HepG2 (cell line): ENCODE data around the gene EBF4. TPM values are rescaled to one million over a fixed set of nuclear protein-coding genes. Genes with fewer than 3 reads are reported as not detected.

Experiments
- DNMT1 ChIP-seq: sonication (generic); formaldehyde crosslinking; IDR thresholded peaks from 2 replicates; pipeline ENCODE4 v1.5.1; 2020; ENCODE audit warnings: mild to moderate bottlenecking, missing genetic modification reagents
- EP300 ChIP-seq, 3 experiments: sonication (generic) in 1 of 3; formaldehyde crosslinking in 1 of 3; IDR thresholded peaks; 2 replicates each; pipeline versions ENCODE4 v1.5.1 to v1.6.1; 2011 to 2020; ENCODE audit warnings: low read depth in 2 of 3, low read length in 2 of 3, borderline replicate concordance in 1 of 3, improper control_type of control experiment in 1 of 3, mild to moderate bottlenecking in 1 of 3, missing genetic modification reagents in 1 of 3, moderate library complexity in 1 of 3
- GATAD2A ChIP-seq: IDR thresholded peaks from 2 replicates; pipeline ENCODE4 v1.6.1; 2016
- HNRNPL ChIP-seq: fragments of 200-400 bp; formaldehyde crosslinking; IDR thresholded peaks from 2 replicates; pipeline ENCODE4 v1.6.1; 2017; ENCODE audit warnings: mild to moderate bottlenecking, low read depth, low read length
- IKZF4 ChIP-seq: sonication (generic); formaldehyde crosslinking; IDR thresholded peaks from 2 replicates; pipeline ENCODE4 v1.5.1; 2020; ENCODE audit warnings: borderline replicate concordance, mild to moderate bottlenecking, low read depth, missing genetic modification reagents; ENCODE audit errors: not compliant biosample characterization
- ONECUT2 ChIP-seq: sonication (generic); formaldehyde crosslinking; IDR thresholded peaks from 2 replicates; pipeline ENCODE4 v1.4.0; 2020; ENCODE audit warnings: missing genetic modification reagents
- PRPF4 ChIP-seq: fragments of 200-400 bp; formaldehyde crosslinking; IDR thresholded peaks from 2 replicates; pipeline ENCODE4 v1.6.1; 2016; ENCODE audit warnings: low read length, low read depth; ENCODE audit not compliant: poor library complexity, severe bottlenecking
- SIX4 ChIP-seq: sonication (generic); formaldehyde crosslinking; IDR thresholded peaks from 2 replicates; pipeline ENCODE4 v1.4.0; 2020; ENCODE audit warnings: missing genetic modification reagents
- TCF7L2 ChIP-seq: IDR thresholded peaks from 2 replicates; pipeline ENCODE4 v1.6.1; 2011; ENCODE audit warnings: mild to moderate bottlenecking, low read depth, low read length, moderate library complexity
- XRCC5 ChIP-seq: fragments of 200-400 bp; formaldehyde crosslinking; optimal IDR thresholded peaks from 2 replicates; pipeline ENCODE3; 2017; ENCODE audit warnings: mild to moderate bottlenecking, low read length
- ZNF333 ChIP-seq: sonication (generic); formaldehyde crosslinking; IDR thresholded peaks from 2 replicates; pipeline ENCODE4 v1.4.0; 2020; ENCODE audit warnings: mild to moderate bottlenecking, missing genetic modification reagents, borderline replicate concordance
- polyA plus RNA-seq, 8 experiments: library from polyadenylated mRNA; depleted of rRNA in 3 of 8; stranded (reverse) in 7 of 8; unstranded in 1 of 8; fragments of >200 nt; fragmentation: Illumina TruSeq in 4 of 8; extraction: Trizol in 4 of 8; gene quantifications; 2 replicates each; pipeline versions ENCODE4 v1.2.1 to v1.2.3, GENCODE V29; 2011 to 2016; ENCODE audit warnings: low read depth in 4 of 8, missing spikeins in 1 of 8, mixed read lengths in 1 of 8; ENCODE audit not compliant: insufficient read depth in 1 of 8
- total RNA-seq, 5 experiments: library from RNA; depleted of rRNA; stranded (reverse); fragments of >200 nt; fragmentation: Illumina TruSeq; extraction: Trizol; gene quantifications; 2 replicates each; pipeline ENCODE4 v1.2.3, GENCODE V29; 2016; ENCODE audit warnings: low read depth in 1 of 5
- TF ChIP-seq, protein P1 (sequence below): sonication (generic); formaldehyde crosslinking; IDR thresholded peaks from 2 replicates; pipeline ENCODE4 v1.5.0; 2020; ENCODE audit warnings: mild to moderate bottlenecking, missing genetic modification reagents
- TF ChIP-seq, protein P2 (sequence below): sonication (generic); formaldehyde crosslinking; IDR thresholded peaks from 2 replicates; pipeline ENCODE4 v1.5.0; 2020; ENCODE audit warnings: mild to moderate bottlenecking, missing genetic modification reagents, borderline replicate concordance
- TF ChIP-seq, protein P3 (sequence below): sonication (generic); formaldehyde crosslinking; IDR thresholded peaks from 2 replicates; pipeline ENCODE4 v1.8.0; 2022; ENCODE audit warnings: missing genetic modification reagents, mild to moderate bottlenecking, moderate library complexity, borderline replicate concordance

Gene EBF4
- total and polyA plus RNA-seq, 2 of the 13 experiments (the other 11 are each of a cell fraction or from before 2014, with no cell fraction given) = 0.84 to 2.2 TPM

DNA sequence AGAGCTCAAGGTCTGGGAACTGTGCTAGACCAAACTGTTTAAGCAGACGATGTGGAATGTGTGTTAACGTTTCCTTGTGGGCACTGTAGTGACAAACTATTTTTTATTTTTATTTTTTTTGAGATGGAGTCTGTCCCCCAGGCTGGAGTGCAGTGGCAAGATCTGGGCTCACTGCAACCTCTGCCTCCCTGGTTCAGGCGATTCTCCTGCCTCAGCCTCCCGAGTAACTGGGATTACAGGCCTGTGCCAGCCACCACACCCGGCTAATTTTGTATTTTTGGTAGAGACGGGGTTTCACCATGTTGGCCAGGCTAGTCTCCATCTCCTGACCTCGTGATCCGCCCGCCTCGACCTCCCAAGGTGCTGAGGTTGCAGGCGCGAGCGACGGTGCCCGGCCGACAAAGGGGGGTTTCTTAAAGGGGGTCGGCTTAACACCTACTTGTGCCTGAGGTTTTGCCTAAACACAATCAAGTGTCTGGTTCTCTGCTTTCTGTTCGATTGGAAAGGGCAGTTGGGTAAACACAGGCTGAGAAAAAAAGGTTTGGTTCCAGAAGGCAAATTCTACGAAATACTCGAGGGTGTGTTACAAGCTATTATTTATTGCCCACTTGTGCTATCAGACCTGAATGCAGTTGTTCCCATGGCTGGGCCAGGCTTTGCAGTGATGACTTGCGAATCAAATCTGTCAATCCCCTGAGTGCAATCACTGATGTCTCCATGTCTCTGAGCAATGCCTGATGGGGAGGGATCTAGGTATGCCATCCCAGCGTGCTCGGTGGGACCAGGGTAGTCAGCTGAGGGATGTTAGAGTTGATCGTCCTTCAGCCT, 38.8 kb upstream of the EBF4 start (continued):
- no peak for TF ChIP-seq EP300 (IDR thresholded peaks at IDR 0.05; ENCODE audit: low read depth in 2 of 2, low read length in 2 of 2)
- TF ChIP-seq EP300 (CRISPR knock-in tag; IDR thresholded peaks at IDR 0.05; ENCODE audit: borderline replicate concordance) = no peak
- no peak for TF ChIP-seq IKZF4
- TF ChIP-seq, protein P1, sequence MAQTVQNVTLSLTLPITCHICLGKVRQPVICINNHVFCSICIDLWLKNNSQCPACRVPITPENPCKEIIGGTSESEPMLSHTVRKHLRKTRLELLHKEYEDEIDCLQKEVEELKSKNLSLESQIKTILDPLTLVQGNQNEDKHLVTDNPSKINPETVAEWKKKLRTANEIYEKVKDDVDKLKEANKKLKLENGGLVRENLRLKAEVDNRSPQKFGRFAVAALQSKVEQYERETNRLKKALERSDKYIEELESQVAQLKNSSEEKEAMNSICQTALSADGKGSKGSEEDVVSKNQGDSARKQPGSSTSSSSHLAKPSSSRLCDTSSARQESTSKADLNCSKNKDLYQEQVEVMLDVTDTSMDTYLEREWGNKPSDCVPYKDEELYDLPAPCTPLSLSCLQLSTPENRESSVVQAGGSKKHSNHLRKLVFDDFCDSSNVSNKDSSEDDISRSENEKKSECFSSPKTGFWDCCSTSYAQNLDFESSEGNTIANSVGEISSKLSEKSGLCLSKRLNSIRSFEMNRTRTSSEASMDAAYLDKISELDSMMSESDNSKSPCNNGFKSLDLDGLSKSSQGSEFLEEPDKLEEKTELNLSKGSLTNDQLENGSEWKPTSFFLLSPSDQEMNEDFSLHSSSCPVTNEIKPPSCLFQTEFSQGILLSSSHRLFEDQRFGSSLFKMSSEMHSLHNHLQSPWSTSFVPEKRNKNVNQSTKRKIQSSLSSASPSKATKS (CRISPR knock-in tag) = no peak
- TF ChIP-seq TCF7L2 = no peak
- peak; percentile 27 for TF ChIP-seq XRCC5
- no peak for TF ChIP-seq ONECUT2 (CRISPR knock-in tag)
- TF ChIP-seq ZNF333 = 0 out of 2 replicates have a peak, but pooled peaks have one; percentile 17
- TF ChIP-seq, protein P2, sequence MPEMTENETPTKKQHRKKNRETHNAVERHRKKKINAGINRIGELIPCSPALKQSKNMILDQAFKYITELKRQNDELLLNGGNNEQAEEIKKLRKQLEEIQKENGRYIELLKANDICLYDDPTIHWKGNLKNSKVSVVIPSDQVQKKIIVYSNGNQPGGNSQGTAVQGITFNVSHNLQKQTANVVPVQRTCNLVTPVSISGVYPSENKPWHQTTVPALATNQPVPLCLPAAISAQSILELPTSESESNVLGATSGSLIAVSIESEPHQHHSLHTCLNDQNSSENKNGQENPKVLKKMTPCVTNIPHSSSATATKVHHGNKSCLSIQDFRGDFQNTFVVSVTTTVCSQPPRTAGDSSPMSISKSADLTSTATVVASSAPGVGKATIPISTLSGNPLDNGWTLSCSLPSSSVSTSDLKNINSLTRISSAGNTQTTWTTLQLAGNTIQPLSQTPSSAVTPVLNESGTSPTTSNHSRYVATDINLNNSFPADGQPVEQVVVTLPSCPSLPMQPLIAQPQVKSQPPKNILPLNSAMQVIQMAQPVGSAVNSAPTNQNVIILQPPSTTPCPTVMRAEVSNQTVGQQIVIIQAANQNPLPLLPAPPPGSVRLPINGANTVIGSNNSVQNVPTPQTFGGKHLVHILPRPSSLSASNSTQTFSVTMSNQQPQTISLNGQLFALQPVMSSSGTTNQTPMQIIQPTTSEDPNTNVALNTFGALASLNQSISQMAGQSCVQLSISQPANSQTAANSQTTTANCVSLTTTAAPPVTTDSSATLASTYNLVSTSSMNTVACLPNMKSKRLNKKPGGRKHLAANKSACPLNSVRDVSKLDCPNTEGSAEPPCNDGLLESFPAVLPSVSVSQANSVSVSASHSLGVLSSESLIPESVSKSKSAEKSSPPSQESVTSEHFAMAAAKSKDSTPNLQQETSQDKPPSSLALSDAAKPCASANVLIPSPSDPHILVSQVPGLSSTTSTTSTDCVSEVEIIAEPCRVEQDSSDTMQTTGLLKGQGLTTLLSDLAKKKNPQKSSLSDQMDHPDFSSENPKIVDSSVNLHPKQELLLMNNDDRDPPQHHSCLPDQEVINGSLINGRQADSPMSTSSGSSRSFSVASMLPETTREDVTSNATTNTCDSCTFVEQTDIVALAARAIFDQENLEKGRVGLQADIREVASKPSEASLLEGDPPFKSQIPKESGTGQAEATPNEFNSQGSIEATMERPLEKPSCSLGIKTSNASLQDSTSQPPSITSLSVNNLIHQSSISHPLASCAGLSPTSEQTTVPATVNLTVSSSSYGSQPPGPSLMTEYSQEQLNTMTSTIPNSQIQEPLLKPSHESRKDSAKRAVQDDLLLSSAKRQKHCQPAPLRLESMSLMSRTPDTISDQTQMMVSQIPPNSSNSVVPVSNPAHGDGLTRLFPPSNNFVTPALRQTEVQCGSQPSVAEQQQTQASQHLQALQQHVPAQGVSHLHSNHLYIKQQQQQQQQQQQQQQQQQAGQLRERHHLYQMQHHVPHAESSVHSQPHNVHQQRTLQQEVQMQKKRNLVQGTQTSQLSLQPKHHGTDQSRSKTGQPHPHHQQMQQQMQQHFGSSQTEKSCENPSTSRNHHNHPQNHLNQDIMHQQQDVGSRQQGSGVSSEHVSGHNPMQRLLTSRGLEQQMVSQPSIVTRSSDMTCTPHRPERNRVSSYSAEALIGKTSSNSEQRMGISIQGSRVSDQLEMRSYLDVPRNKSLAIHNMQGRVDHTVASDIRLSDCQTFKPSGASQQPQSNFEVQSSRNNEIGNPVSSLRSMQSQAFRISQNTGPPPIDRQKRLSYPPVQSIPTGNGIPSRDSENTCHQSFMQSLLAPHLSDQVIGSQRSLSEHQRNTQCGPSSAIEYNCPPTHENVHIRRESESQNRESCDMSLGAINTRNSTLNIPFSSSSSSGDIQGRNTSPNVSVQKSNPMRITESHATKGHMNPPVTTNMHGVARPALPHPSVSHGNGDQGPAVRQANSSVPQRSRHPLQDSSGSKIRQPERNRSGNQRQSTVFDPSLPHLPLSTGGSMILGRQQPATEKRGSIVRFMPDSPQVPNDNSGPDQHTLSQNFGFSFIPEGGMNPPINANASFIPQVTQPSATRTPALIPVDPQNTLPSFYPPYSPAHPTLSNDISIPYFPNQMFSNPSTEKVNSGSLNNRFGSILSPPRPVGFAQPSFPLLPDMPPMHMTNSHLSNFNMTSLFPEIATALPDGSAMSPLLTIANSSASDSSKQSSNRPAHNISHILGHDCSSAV (CRISPR knock-in tag) = no peak
- TF ChIP-seq PRPF4 = no peak
- no peak for TF ChIP-seq HNRNPL
- no peak for TF ChIP-seq SIX4
- TF ChIP-seq, protein P3, sequence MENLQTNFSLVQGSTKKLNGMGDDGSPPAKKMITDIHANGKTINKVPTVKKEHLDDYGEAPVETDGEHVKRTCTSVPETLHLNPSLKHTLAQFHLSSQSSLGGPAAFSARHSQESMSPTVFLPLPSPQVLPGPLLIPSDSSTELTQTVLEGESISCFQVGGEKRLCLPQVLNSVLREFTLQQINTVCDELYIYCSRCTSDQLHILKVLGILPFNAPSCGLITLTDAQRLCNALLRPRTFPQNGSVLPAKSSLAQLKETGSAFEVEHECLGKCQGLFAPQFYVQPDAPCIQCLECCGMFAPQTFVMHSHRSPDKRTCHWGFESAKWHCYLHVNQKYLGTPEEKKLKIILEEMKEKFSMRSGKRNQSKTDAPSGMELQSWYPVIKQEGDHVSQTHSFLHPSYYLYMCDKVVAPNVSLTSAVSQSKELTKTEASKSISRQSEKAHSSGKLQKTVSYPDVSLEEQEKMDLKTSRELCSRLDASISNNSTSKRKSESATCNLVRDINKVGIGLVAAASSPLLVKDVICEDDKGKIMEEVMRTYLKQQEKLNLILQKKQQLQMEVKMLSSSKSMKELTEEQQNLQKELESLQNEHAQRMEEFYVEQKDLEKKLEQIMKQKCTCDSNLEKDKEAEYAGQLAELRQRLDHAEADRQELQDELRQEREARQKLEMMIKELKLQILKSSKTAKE (CRISPR knock-in tag) = no peak
- no peak for TF ChIP-seq GATAD2A (CRISPR knock-in tag)
- no peak for TF ChIP-seq DNMT1 (CRISPR knock-in tag)
